Measurements from ENCODE around the gene PALLD.

DNA sequence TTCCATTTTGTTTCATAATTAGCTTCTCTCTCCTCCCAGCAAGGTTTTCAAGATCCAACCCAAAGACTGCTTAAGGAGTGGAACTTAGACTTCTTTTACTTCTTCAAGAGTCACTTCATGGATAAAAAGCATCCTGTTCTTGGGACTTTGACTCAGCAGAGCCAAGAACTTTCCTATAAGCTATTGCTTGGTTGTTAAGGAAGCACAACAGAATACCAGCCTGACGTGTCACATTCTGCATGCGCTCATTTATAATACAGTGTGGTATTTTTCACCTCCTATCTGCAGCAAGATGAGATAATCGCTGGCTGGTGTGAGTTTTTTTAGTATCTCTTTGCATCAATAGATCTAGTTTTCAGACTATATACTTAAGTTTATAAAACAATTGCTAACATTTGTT is 152.1 kb downstream of the PALLD start:
- TF ChIP-seq POLR2A (IDR thresholded peaks at IDR 0.05; ENCODE audit: low read depth, low read length), result no peak
- no peak for TF ChIP-seq TAF1 (IDR thresholded peaks at IDR 0.05; ENCODE audit: low read depth, low read length)

All from GM12891 (cell line).